ENCODE data around the gene CEACAM5. TPM values are rescaled to one million over a fixed set of nuclear protein-coding genes. Genes with fewer than 3 reads are reported as not detected.

The CEACAM5 gene
- total RNA-seq, 1 donor from 2014 or later: not detected

- DNase-seq (no peak), ATAC-seq (ENCODE audit: low read depth) (no peak)
- TF ChIP-seq, protein P1, sequence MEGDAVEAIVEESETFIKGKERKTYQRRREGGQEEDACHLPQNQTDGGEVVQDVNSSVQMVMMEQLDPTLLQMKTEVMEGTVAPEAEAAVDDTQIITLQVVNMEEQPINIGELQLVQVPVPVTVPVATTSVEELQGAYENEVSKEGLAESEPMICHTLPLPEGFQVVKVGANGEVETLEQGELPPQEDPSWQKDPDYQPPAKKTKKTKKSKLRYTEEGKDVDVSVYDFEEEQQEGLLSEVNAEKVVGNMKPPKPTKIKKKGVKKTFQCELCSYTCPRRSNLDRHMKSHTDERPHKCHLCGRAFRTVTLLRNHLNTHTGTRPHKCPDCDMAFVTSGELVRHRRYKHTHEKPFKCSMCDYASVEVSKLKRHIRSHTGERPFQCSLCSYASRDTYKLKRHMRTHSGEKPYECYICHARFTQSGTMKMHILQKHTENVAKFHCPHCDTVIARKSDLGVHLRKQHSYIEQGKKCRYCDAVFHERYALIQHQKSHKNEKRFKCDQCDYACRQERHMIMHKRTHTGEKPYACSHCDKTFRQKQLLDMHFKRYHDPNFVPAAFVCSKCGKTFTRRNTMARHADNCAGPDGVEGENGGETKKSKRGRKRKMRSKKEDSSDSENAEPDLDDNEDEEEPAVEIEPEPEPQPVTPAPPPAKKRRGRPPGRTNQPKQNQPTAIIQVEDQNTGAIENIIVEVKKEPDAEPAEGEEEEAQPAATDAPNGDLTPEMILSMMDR (IDR thresholded peaks at IDR 0.05): no peak
- H3K9me3 Mint-ChIP-seq: no peaks in the 10 kb centered on the region
- H3K4me3 Mint-ChIP-seq: no peak overlapping the region
- intact Hi-C loops (cut with micrococcal nuclease): no loop called here
- H3K27me3 Mint-ChIP-seq: peaks cover 28% of the 10 kb centered on the region
- no peak overlapping the region for H3K27ac Mint-ChIP-seq
- ChIA-PET CTCF (interaction anchor here (1.1 kb wide), 2 partner anchors 34 to 81 kb away, joined by 3 to 4 read pairs; no protein-coding TSS in a partner anchor), POLR2A (no interaction called here)
- H3K36me3 Mint-ChIP-seq (ENCODE audit: low read depth): no peaks in the 10 kb centered on the region
- peaks cover 14% of the 10 kb centered on the region for H3K4me1 Mint-ChIP-seq
Measured at GRCh38 chr19:41740415-41741243, 32.2 kb downstream of the CEACAM5 start.

- TF ChIP-seq, protein P1 (IDR thresholded peaks at IDR 0.05): no peak
- intact Hi-C loops (cut with micrococcal nuclease): no loop called here
- H3K4me1 Mint-ChIP-seq: peaks cover 17% of the 10 kb centered on the region
- DNase-seq (no peak), ATAC-seq (ENCODE audit: low read depth) (no peak)
- H3K27ac Mint-ChIP-seq: no peak overlapping the region
- H3K9me3 Mint-ChIP-seq: no peaks in the 10 kb centered on the region
- H3K36me3 Mint-ChIP-seq (ENCODE audit: low read depth): no peaks in the 10 kb centered on the region
- no peak overlapping the region for H3K4me3 Mint-ChIP-seq
- ChIA-PET CTCF (interaction anchor here (1.1 kb wide), 1 partner anchor 80 kb away, joined by 4 read pairs; no protein-coding TSS in a partner anchor), POLR2A (no interaction called here)
- H3K27me3 Mint-ChIP-seq: peaks cover 34% of the 10 kb centered on the region
Measured at GRCh38 chr19:41741244-41741554, 32.8 kb downstream of the CEACAM5 start.

- DNase-seq: no peak
- TF ChIP-seq, protein P1 (IDR thresholded peaks at IDR 0.05): no peak
- Mint-ChIP-seq H3K9me3 (no peaks in the 10 kb centered on the region), H3K4me3 (no peak overlapping the region), H3K27me3 (peaks cover 40% of the 10 kb centered on the region), H3K4me1 (peaks cover 17% of the 10 kb centered on the region), H3K36me3 (ENCODE audit: low read depth) (no peaks in the 10 kb centered on the region), H3K27ac (no peak overlapping the region)
- ATAC-seq (ENCODE audit: low read depth): no peak
- intact Hi-C loops (cut with micrococcal nuclease): loop anchor here (5.0 kb wide), 1 partner anchor 103 kb away; no protein-coding TSS in a partner anchor
- ChIA-PET CTCF (no interaction called here), POLR2A (no interaction called here)
Measured at GRCh38 chr19:41744850-41745249, 36.4 kb downstream of the CEACAM5 start.

GRCh38 chr19:41745756-41746155, 37.3 kb downstream of the CEACAM5 start:
- Mint-ChIP-seq H3K27ac (no peak overlapping the region), H3K36me3 (ENCODE audit: low read depth) (no peaks in the 10 kb centered on the region), H3K4me1 (peaks cover 17% of the 10 kb centered on the region), H3K4me3 (no peak overlapping the region), H3K9me3 (no peaks in the 10 kb centered on the region), H3K27me3 (peaks cover 39% of the 10 kb centered on the region)
- intact Hi-C loops (cut with micrococcal nuclease): loop anchor here (1.0 to 5.0 kb wide), 2 partner anchors 38 to 103 kb away; no protein-coding TSS in a partner anchor
- ATAC-seq (ENCODE audit: low read depth) (no peak), DNase-seq (no peak)
- TF ChIP-seq, protein P1 (IDR thresholded peaks at IDR 0.05): no peak
- ChIA-PET POLR2A (no interaction called here), CTCF (interaction anchor here (1.0 to 1.5 kb wide), 3 partner anchors 39 to 104 kb away, joined by 3 to 4 read pairs (median 4); no protein-coding TSS in a partner anchor)

GRCh38 chr19:41746593-41747227, 38.3 kb downstream of the CEACAM5 start:
- ChIA-PET POLR2A (no interaction called here), CTCF (interaction anchor here (1.0 to 1.5 kb wide), 3 partner anchors 40 to 105 kb away, joined by 3 to 4 read pairs (median 4); no protein-coding TSS in a partner anchor)
- ATAC-seq (ENCODE audit: low read depth) (peak; percentile 47), DNase-seq (no peak)
- H3K4me1 Mint-ChIP-seq: peaks cover 17% of the 10 kb centered on the region
- intact Hi-C loops (cut with micrococcal nuclease): loop anchor here (1.0 to 5.0 kb wide), 2 partner anchors 39 to 104 kb away; no protein-coding TSS in a partner anchor
- TF ChIP-seq, protein P1 (IDR thresholded peaks at IDR 0.05): no peak
- H3K9me3 Mint-ChIP-seq: no peaks in the 10 kb centered on the region
- H3K4me3 Mint-ChIP-seq: no peak overlapping the region
- peaks cover 35% of the 10 kb centered on the region for H3K27me3 Mint-ChIP-seq
- H3K27ac Mint-ChIP-seq: no peak overlapping the region
- H3K36me3 Mint-ChIP-seq (ENCODE audit: low read depth): no peaks in the 10 kb centered on the region
